DOHH2 (cell line): ENCODE measurements around the gene CFAP119.

Experiments used
- H3F3A ChIP-seq: fragments of 200-600 bp; sonication (generic), shearing (Covaris generic); 2 replicates; pipeline ENCODE4 v1.6.0; 2016; ENCODE audit warnings: antibody characterized with exemption, mild to moderate bottlenecking; ENCODE audit not compliant: control insufficient read depth, insufficient read depth
- H3K27ac ChIP-seq: fragments of 200-600 bp; sonication (generic); 2 replicates; pipeline ENCODE4 v1.5.1; 2014; ENCODE audit warnings: low read depth, mild to moderate bottlenecking, low read length, moderate library complexity
- H3K27me3 ChIP-seq: fragments of 200-600 bp; sonication (generic); 2 replicates; pipeline ENCODE4 v1.6.1; 2014; ENCODE audit warnings: mild to moderate bottlenecking, low read length, mixed read lengths; ENCODE audit not compliant: control insufficient read depth
- H3K36me3 ChIP-seq: fragments of 200-600 bp; sonication (generic); 2 replicates; pipeline ENCODE4 v1.6.1; 2014; ENCODE audit warnings: mild to moderate bottlenecking, low read length, moderate library complexity, mixed read lengths; ENCODE audit not compliant: control insufficient read depth
- H3K4me1 ChIP-seq: fragments of 200-600 bp; sonication (generic); 2 replicates; pipeline ENCODE4 v1.6.1; 2014; ENCODE audit warnings: mild to moderate bottlenecking, low read length, mixed read lengths; ENCODE audit not compliant: control insufficient read depth
- H3K4me2 ChIP-seq: fragments of 200-600 bp; sonication (generic); 2 replicates; pipeline ENCODE4 v1.6.0; 2014; ENCODE audit warnings: mild to moderate bottlenecking, low read length, moderate library complexity
- H3K4me3 ChIP-seq: fragments of 200-600 bp; sonication (generic); 2 replicates; pipeline ENCODE4 v1.5.1; 2014; ENCODE audit warnings: mild to moderate bottlenecking, low read length, mixed read lengths
- H3K79me2 ChIP-seq: fragments of 200-600 bp; sonication (generic); 2 replicates; pipeline ENCODE4 v1.6.1; 2014; ENCODE audit warnings: mild to moderate bottlenecking, low read length, mixed read lengths; ENCODE audit not compliant: control insufficient read depth
- H3K9me2 ChIP-seq: fragments of 200-600 bp; sonication (generic); replicated peaks from 2 replicates; pipeline ENCODE4 v1.6.1; 2014; ENCODE audit warnings: mild to moderate bottlenecking, low read length, mixed read lengths; ENCODE audit not compliant: control insufficient read depth
- H3K9me3 ChIP-seq: fragments of 200-600 bp; sonication (generic); 2 replicates; pipeline ENCODE4 v1.6.1; 2014; ENCODE audit warnings: antibody characterized with exemption, low read length, mixed read lengths; ENCODE audit not compliant: control insufficient read depth, insufficient read depth
- H4K20me1 ChIP-seq: fragments of 200-600 bp; sonication (generic); 2 replicates; pipeline ENCODE4 v1.6.0; 2014; ENCODE audit warnings: low read depth, mild to moderate bottlenecking, antibody characterized with exemption, low read length, moderate library complexity; ENCODE audit not compliant: control insufficient read depth, insufficient read depth
- CTCF ChIP-seq: fragments of 200-600 bp; sonication (generic); IDR thresholded peaks from one replicate; pipeline ENCODE4 v1.5.1; 2014; ENCODE audit warnings: antibody characterized with exemption, mild to moderate bottlenecking, low read depth, low read length; ENCODE audit not compliant: poor library complexity, severe bottlenecking
- EZH2phosphoT487 ChIP-seq: fragments of 200-600 bp; sonication (generic); IDR thresholded peaks from 2 replicates; pipeline ENCODE4 v1.6.1; 2017; ENCODE audit warnings: borderline replicate concordance, mild to moderate bottlenecking, antibody characterized with exemption, low read length, moderate library complexity, mixed read lengths

Gene CFAP119

GRCh38 chr16:30767767-30768465, 6.1 kb upstream of the CFAP119 start:
- H3K79me2 ChIP-seq = peaks cover 17% of the 10 kb centered on the region
- peaks cover 11% of the 10 kb centered on the region for H3K4me1 ChIP-seq
- peaks cover 95% of the 10 kb centered on the region for H3K36me3 ChIP-seq
- TF ChIP-seq CTCF (no peak), EZH2phosphoT487 (no peak)
- no peaks in the 10 kb centered on the region for H3K9me3 ChIP-seq
- H3K27me3 ChIP-seq = no peaks in the 10 kb centered on the region
- H3F3A ChIP-seq = no peaks in the 10 kb centered on the region
- no peak overlapping the region for H3K4me2 ChIP-seq
- peaks cover 1% of the 10 kb centered on the region; the same call in 1 of the 2 replicates for H4K20me1 ChIP-seq
- H3K27ac ChIP-seq = no peak overlapping the region
- H3K4me3 ChIP-seq = no peak overlapping the region
- H3K9me2 ChIP-seq = no peaks in the 10 kb centered on the region

GRCh38 chr16:30766933-30767284, 5.0 kb upstream of the CFAP119 start:
- Histone ChIP-seq H3K36me3 (peaks cover 92% of the 10 kb centered on the region), H4K20me1 (peaks cover 4% of the 10 kb centered on the region; the same call in 1 of the 2 replicates), H3K27me3 (no peaks in the 10 kb centered on the region), H3K9me2 (no peaks in the 10 kb centered on the region), H3K4me3 (no peak overlapping the region), H3K4me2 (no peak overlapping the region), H3K27ac (no peak overlapping the region), H3K4me1 (peaks cover 14% of the 10 kb centered on the region), H3K79me2 (peaks cover 25% of the 10 kb centered on the region), H3K9me3 (no peaks in the 10 kb centered on the region), H3F3A (no peaks in the 10 kb centered on the region)
- TF ChIP-seq CTCF (no peak), EZH2phosphoT487 (no peak)

- Histone ChIP-seq H3K36me3 (peaks cover 87% of the 10 kb centered on the region), H3K4me1 (peaks cover 14% of the 10 kb centered on the region), H3K27ac (no peak overlapping the region), H3F3A (no peaks in the 10 kb centered on the region), H4K20me1 (peaks cover 4% of the 10 kb centered on the region; the same call in 1 of the 2 replicates), H3K4me3 (no peak overlapping the region), H3K4me2 (no peak overlapping the region), H3K79me2 (peaks cover 30% of the 10 kb centered on the region), H3K9me3 (no peaks in the 10 kb centered on the region), H3K27me3 (no peaks in the 10 kb centered on the region), H3K9me2 (no peaks in the 10 kb centered on the region)
- TF ChIP-seq EZH2phosphoT487 = no peak
Measured at GRCh38 chr16:30766206-30766932, 4.5 kb upstream of the CFAP119 start.
